H9 (cell line): ENCODE data around the gene RFNG. TPM values are rescaled to one million over a fixed set of nuclear protein-coding genes. Genes with fewer than 3 reads are reported as not detected.

Experiments
- DNase-seq: peaks from one replicate; pipeline ENCODE4 v3.0.0-alpha.2; 2017
- H2AFZ ChIP-seq: one replicate; pipeline ENCODE4 v1.6.1; 2013; ENCODE audit warnings: mild to moderate bottlenecking, low read length, control low read depth, moderate library complexity
- H2AK5ac ChIP-seq: 2 replicates; pipeline ENCODE4 v1.6.1; 2013; ENCODE audit warnings: low read length, control low read depth, mixed read lengths; ENCODE audit not compliant: insufficient read length
- H2BK120ac ChIP-seq: one replicate; pipeline ENCODE4 v1.6.1; 2013; ENCODE audit warnings: low read depth, mild to moderate bottlenecking, low read length, control low read depth, inconsistent platforms; ENCODE audit not compliant: poor library complexity, severe bottlenecking
- H2BK12ac ChIP-seq: 2 replicates; pipeline ENCODE4 v1.6.1; 2013; ENCODE audit warnings: low read length, control low read depth, mixed read lengths, low read depth; ENCODE audit not compliant: insufficient read length
- H2BK15ac ChIP-seq: 2 replicates; pipeline ENCODE4 v1.6.1; 2013; ENCODE audit warnings: low read depth, low read length, control low read depth
- H2BK20ac ChIP-seq: one replicate; pipeline ENCODE4 v1.6.1; 2013; ENCODE audit warnings: low read depth, mild to moderate bottlenecking, low read length, control low read depth, inconsistent platforms; ENCODE audit not compliant: poor library complexity, severe bottlenecking
- H2BK5ac ChIP-seq: 2 replicates; pipeline ENCODE4 v1.6.1; 2013; ENCODE audit warnings: low read length, control low read depth, mixed read lengths; ENCODE audit not compliant: insufficient read length
- H3K14ac ChIP-seq: 2 replicates; pipeline ENCODE4 v1.6.1; 2013; ENCODE audit warnings: low read length, control low read depth; ENCODE audit not compliant: insufficient read depth
- H3K18ac ChIP-seq: 2 replicates; pipeline ENCODE4 v1.6.1; 2013; ENCODE audit warnings: low read depth, mild to moderate bottlenecking, mixed read lengths, low read length, control low read depth; ENCODE audit not compliant: insufficient read length
- H3K23ac ChIP-seq: 2 replicates; pipeline ENCODE4 v1.6.1; 2013; ENCODE audit warnings: low read length, control low read depth, mixed read lengths, low read depth; ENCODE audit not compliant: insufficient read length
- H3K23me2 ChIP-seq: 2 replicates; pipeline ENCODE4 v1.6.1; 2013; ENCODE audit warnings: low read depth, mild to moderate bottlenecking, mixed read lengths, low read length, control low read depth; ENCODE audit not compliant: insufficient read length, poor library complexity, severe bottlenecking
- H3K27ac ChIP-seq: 2 replicates; pipeline ENCODE4 v1.5.1; 2013; ENCODE audit warnings: low read length, control low read depth, mixed read lengths, low read depth; ENCODE audit not compliant: insufficient read length
- H3K27me3 ChIP-seq: 2 replicates; pipeline ENCODE4 v1.6.1; 2013; ENCODE audit warnings: low read length, control low read depth, inconsistent platforms; ENCODE audit not compliant: insufficient read depth
- H3K4ac ChIP-seq: 2 replicates; pipeline ENCODE4 v1.6.1; 2013; ENCODE audit warnings: low read depth, mild to moderate bottlenecking, control low read depth, inconsistent platforms, low read length, moderate library complexity
- H3K4me1 ChIP-seq: 2 replicates; pipeline ENCODE4 v1.6.1; 2013; ENCODE audit warnings: low read length, control low read depth, inconsistent platforms; ENCODE audit not compliant: insufficient read depth
- H3K4me2 ChIP-seq: 2 replicates; pipeline ENCODE4 v1.6.1; 2013; ENCODE audit warnings: low read length, control low read depth, mixed read lengths; ENCODE audit not compliant: insufficient read length, insufficient read depth
- H3K56ac ChIP-seq: 2 replicates; pipeline ENCODE4 v1.6.1; 2013; ENCODE audit warnings: low read depth, mild to moderate bottlenecking, mixed read lengths, low read length, control low read depth; ENCODE audit not compliant: insufficient read length
- H3K79me1 ChIP-seq: 2 replicates; pipeline ENCODE4 v1.6.1; 2013; ENCODE audit warnings: low read depth, mild to moderate bottlenecking, moderate library complexity, low read length, control low read depth, inconsistent platforms; ENCODE audit not compliant: insufficient read depth, poor library complexity, severe bottlenecking
- H3K79me2 ChIP-seq: 2 replicates; pipeline ENCODE4 v1.6.1; 2013; ENCODE audit warnings: low read length, control low read depth, inconsistent platforms; ENCODE audit not compliant: insufficient read depth
- H3K9ac ChIP-seq: 2 replicates; pipeline ENCODE4 v1.6.1; 2013; ENCODE audit warnings: low read length, control low read depth, mixed read lengths; ENCODE audit not compliant: insufficient read length; ENCODE audit errors: extremely low read depth
- H3K9me3 ChIP-seq: one replicate; pipeline ENCODE4 v1.6.1; 2013; ENCODE audit warnings: low read depth, low read length, inconsistent platforms; ENCODE audit not compliant: control insufficient read depth
- H3T11ph ChIP-seq: one replicate; pipeline ENCODE4 v1.6.1; 2013; ENCODE audit warnings: mild to moderate bottlenecking, low read length, control low read depth, inconsistent platforms
- H4K20me1 ChIP-seq: one replicate; pipeline ENCODE4 v1.6.1; 2013; ENCODE audit not compliant: control insufficient read depth, insufficient read length, insufficient read depth
- H4K5ac ChIP-seq: 2 replicates; pipeline ENCODE4 v1.6.1; 2013; ENCODE audit warnings: low read depth, mild to moderate bottlenecking, mixed read lengths, low read length, control low read depth; ENCODE audit not compliant: insufficient read length
- H4K8ac ChIP-seq: replicated peaks from 2 replicates; pipeline ENCODE4 v1.6.1; 2013; ENCODE audit warnings: low read length, control low read depth, mixed read lengths, low read depth; ENCODE audit not compliant: insufficient read length
- H4K91ac ChIP-seq: 2 replicates; pipeline ENCODE4 v1.6.1; 2013; ENCODE audit warnings: low read depth, mild to moderate bottlenecking, moderate library complexity, mixed read lengths, low read length, control low read depth; ENCODE audit not compliant: insufficient read length
- H3K27ac Mint-ChIP-seq, 3 experiments: 2 replicates in 2 of 3; 3 replicates in 1 of 3; pipeline ENCODE4 v1.8.0; 2020 to 2021; ENCODE audit warnings: mixed read lengths in 3 of 3, mild to moderate bottlenecking in 1 of 3, moderate library complexity in 1 of 3
- H3K27me3 Mint-ChIP-seq: 2 replicates; pipeline ENCODE4 v1.8.0; 2021; ENCODE audit warnings: low read depth, mild to moderate bottlenecking, moderate library complexity, mixed read lengths
- H3K36me3 Mint-ChIP-seq, 3 experiments: 2 replicates in 2 of 3; 3 replicates in 1 of 3; pipeline ENCODE4 v1.8.0; 2020 to 2021; ENCODE audit warnings: low read depth in 3 of 3, mixed read lengths in 3 of 3; ENCODE audit not compliant: insufficient read depth in 1 of 3
- H3K4me1 Mint-ChIP-seq, 2 experiments: 2 replicates each; pipeline ENCODE4 v1.8.0; 2020; ENCODE audit warnings: mixed read lengths in 2 of 2
- H3K4me3 Mint-ChIP-seq, 2 experiments: 2 replicates in 1 of 2; 3 replicates in 1 of 2; pipeline ENCODE4 v1.8.0; 2020 to 2021; ENCODE audit warnings: mild to moderate bottlenecking in 2 of 2, mixed read lengths in 2 of 2, moderate library complexity in 1 of 2
- H3K9me3 Mint-ChIP-seq, 2 experiments: 2 replicates in 1 of 2; 3 replicates in 1 of 2; pipeline ENCODE4 v1.8.0; 2020; ENCODE audit warnings: mild to moderate bottlenecking in 2 of 2, mixed read lengths in 2 of 2, moderate library complexity in 1 of 2
- CTCF ChIP-seq: fragments of 200-600 bp; sonication (generic); conservative IDR thresholded peaks from 3 replicates; pipeline ENCODE4 v1.8.0; 2021; ENCODE audit warnings: antibody characterized with exemption, mild to moderate bottlenecking
- WGBS: extraction: QIAGEN DNeasy Blood & Tissue Kit; methylation state at CpG from one replicate; pipeline ENCODE4 v1.1.7; 2013; ENCODE audit warnings: missing lambda C conversion rate, low lambda C conversion rate, mixed read lengths; ENCODE audit not compliant: insufficient read length; ENCODE audit errors: extremely low coverage; 5-methylcytosine and 5-hydroxymethylcytosine counted together
- total RNA-seq: library from RNA; stranded (reverse); gene quantifications from 2 replicates; pipeline ENCODE4 v1.2.1, GENCODE V29; 2021

The RFNG gene
- total RNA-seq, 1 experiment from 2014 or later: 34.0 TPM

- Histone ChIP-seq H2BK12ac (no peak overlapping the region), H3K23me2 (no peaks in the 10 kb centered on the region), H2BK15ac (no peak overlapping the region), H2BK20ac (no peak overlapping the region), H3K79me2 (no peaks in the 10 kb centered on the region), H3K56ac (no peak overlapping the region), H3K4me1 (no peaks in the 10 kb centered on the region), H3T11ph (no peak overlapping the region), H4K91ac (no peak overlapping the region), H3K27me3 (no peaks in the 10 kb centered on the region), H3K4ac (no peak overlapping the region), H3K4me2 (no peak overlapping the region), H2AFZ (no peak overlapping the region), H4K5ac (no peak overlapping the region), H2BK120ac (no peak overlapping the region), H4K8ac (no peak overlapping the region), H3K18ac (no peak overlapping the region), H4K20me1 (no peaks in the 10 kb centered on the region), H2AK5ac (no peak overlapping the region), H3K9me3 (no peaks in the 10 kb centered on the region), H3K79me1 (no peaks in the 10 kb centered on the region), H3K27ac (no peak overlapping the region), H3K9ac (no peak overlapping the region), H3K14ac (no peak overlapping the region), H3K23ac (no peak overlapping the region), H2BK5ac (no peak overlapping the region)
- H3K4me3 Mint-ChIP-seq: no peak overlapping the region
- peaks cover 3 to 5% of the 10 kb centered on the region in 2 experiments for H3K4me1 Mint-ChIP-seq
- DNase-seq: no peak
- no peaks in the 10 kb centered on the region for H3K27me3 Mint-ChIP-seq
- no peaks in the 10 kb centered on the region for H3K9me3 Mint-ChIP-seq
- H3K27ac Mint-ChIP-seq: no peak overlapping the region
- no peak for TF ChIP-seq CTCF
- no CpG with 5 or more reads among the region's 14 CpGs for WGBS
- H3K36me3 Mint-ChIP-seq: peaks cover 0 to 9% (median 9%) of the 10 kb centered on the region in 3 experiments; a peak in 6 of 7 replicates
Observed at GRCh38 chr17:81998691-81999438, 52.7 kb downstream of the RFNG start.
